ENCODE results near the gene EIF2B2. TPM values are rescaled to one million over a fixed set of nuclear protein-coding genes. Genes with fewer than 3 reads are reported as not detected.

The EIF2B2 gene
- total and polyA plus RNA-seq, 2 of the 13 experiments (the other 11 are each of a cell fraction or from before 2014, with no cell fraction given): 54.4 to 78.6 TPM

DNA sequence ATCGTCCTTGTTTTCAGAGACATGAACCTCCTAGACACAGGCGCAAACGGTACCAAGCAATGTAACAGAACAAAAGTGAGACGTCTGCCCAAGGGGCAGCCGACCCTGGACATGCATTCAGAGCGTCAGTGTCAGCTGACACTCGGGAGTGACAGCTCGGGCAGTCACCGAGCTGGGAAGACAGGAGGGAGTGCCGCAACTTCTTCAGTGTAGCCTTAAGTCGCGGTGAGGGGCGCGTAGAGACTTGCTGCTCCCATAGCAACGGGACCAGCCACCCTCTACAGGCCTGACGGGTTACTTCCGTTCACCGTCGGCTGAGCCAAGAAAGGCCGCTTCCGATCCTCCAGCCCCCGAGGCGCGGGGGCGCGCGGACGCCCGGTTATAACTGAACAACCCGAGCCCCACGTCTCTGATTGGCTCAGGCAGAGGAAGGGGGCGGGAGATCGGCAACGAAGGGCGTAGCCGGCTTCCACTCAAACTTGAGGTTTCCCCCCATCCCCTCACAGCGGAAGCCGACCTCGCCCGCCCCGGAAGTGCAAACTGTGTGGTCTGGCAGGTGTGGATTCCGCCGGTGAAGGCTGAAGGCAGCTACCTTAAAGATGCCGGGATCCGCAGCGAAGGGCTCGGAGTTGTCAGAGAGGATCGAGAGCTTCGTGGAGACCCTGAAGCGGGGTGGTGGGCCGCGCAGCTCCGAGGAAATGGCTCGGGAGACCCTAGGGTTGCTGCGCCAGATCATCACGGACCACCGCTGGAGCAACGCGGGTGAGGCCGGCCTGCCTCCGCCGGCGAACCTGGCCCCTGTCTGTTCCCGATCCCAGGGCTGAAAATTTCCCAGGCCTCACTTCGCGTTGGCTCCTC, at the start of gene EIF2B2 (continued):
- TF ChIP-seq, protein P1, sequence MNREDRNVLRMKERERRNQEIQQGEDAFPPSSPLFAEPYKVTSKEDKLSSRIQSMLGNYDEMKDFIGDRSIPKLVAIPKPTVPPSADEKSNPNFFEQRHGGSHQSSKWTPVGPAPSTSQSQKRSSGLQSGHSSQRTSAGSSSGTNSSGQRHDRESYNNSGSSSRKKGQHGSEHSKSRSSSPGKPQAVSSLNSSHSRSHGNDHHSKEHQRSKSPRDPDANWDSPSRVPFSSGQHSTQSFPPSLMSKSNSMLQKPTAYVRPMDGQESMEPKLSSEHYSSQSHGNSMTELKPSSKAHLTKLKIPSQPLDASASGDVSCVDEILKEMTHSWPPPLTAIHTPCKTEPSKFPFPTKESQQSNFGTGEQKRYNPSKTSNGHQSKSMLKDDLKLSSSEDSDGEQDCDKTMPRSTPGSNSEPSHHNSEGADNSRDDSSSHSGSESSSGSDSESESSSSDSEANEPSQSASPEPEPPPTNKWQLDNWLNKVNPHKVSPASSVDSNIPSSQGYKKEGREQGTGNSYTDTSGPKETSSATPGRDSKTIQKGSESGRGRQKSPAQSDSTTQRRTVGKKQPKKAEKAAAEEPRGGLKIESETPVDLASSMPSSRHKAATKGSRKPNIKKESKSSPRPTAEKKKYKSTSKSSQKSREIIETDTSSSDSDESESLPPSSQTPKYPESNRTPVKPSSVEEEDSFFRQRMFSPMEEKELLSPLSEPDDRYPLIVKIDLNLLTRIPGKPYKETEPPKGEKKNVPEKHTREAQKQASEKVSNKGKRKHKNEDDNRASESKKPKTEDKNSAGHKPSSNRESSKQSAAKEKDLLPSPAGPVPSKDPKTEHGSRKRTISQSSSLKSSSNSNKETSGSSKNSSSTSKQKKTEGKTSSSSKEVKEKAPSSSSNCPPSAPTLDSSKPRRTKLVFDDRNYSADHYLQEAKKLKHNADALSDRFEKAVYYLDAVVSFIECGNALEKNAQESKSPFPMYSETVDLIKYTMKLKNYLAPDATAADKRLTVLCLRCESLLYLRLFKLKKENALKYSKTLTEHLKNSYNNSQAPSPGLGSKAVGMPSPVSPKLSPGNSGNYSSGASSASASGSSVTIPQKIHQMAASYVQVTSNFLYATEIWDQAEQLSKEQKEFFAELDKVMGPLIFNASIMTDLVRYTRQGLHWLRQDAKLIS (CRISPR knock-in tag; IDR thresholded peaks at IDR 0.05): no peak
- no peak for TF ChIP-seq ZNF343 (CRISPR knock-in tag; IDR thresholded peaks at IDR 0.05)
- TF ChIP-seq ZNF329 (CRISPR knock-in tag; IDR thresholded peaks at IDR 0.05; ENCODE audit: low read depth): no peak
- no peak for TF ChIP-seq TCF12 (IDR thresholded peaks at IDR 0.05)
- no peak for TF ChIP-seq TCF12 (CRISPR knock-in tag; IDR thresholded peaks at IDR 0.05)
- no peak for TF ChIP-seq ZNF496 (CRISPR knock-in tag; IDR thresholded peaks at IDR 0.05; ENCODE audit: insufficient replicate concordance)
- peak; percentile 72; the same call in 1 of the 3 replicates for TF ChIP-seq MXI1 (IDR thresholded peaks at IDR 0.05; ENCODE audit: borderline replicate concordance, low read depth, low read length)
- no peak for TF ChIP-seq RFX5 (IDR thresholded peaks at IDR 0.05; ENCODE audit: low read depth, low read length)
- TF ChIP-seq SPEN (CRISPR knock-in tag; IDR thresholded peaks at IDR 0.05; ENCODE audit: low read depth): peak; percentile 47; the same call in 1 of the 2 replicates
- 0 out of 2 replicates have a peak, but pooled peaks have one; percentile 38 for TF ChIP-seq ESRRA (CRISPR knock-in tag; IDR thresholded peaks at IDR 0.05; ENCODE audit: low read depth)
- TF ChIP-seq SUZ12 (IDR thresholded peaks at IDR 0.05; ENCODE audit: low read depth, low read length): no peak
- TF ChIP-seq HNRNPLL (IDR thresholded peaks at IDR 0.05; ENCODE audit: low read depth, low read length, poor library complexity, severe bottlenecking): peak; percentile 45
- 0 out of 2 replicates have a peak, but pooled peaks have one; percentile 29 for TF ChIP-seq ZBTB7A (CRISPR knock-in tag; IDR thresholded peaks at IDR 0.05)
- TF ChIP-seq, protein P2, sequence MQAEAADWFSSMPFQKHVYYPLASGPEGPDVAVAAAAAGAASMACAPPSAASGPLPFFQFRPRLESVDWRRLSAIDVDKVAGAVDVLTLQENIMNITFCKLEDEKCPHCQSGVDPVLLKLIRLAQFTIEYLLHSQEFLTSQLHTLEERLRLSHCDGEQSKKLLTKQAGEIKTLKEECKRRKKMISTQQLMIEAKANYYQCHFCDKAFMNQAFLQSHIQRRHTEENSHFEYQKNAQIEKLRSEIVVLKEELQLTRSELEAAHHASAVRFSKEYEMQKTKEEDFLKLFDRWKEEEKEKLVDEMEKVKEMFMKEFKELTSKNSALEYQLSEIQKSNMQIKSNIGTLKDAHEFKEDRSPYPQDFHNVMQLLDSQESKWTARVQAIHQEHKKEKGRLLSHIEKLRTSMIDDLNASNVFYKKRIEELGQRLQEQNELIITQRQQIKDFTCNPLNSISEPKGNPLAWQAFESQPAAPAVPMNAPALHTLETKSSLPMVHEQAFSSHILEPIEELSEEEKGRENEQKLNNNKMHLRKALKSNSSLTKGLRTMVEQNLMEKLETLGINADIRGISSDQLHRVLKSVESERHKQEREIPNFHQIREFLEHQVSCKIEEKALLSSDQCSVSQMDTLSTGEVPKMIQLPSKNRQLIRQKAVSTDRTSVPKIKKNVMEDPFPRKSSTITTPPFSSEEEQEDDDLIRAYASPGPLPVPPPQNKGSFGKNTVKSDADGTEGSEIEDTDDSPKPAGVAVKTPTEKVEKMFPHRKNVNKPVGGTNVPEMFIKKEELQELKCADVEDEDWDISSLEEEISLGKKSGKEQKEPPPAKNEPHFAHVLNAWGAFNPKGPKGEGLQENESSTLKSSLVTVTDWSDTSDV (CRISPR knock-in tag; IDR thresholded peaks at IDR 0.05): no peak; the same call in 1 of the 2 replicates
- peak; percentile 88; the same call in 1 of the 2 replicates for TF ChIP-seq ZNF275 (CRISPR knock-in tag; IDR thresholded peaks at IDR 0.05; ENCODE audit: borderline replicate concordance)
- TF ChIP-seq NFE2L2 (IDR thresholded peaks at IDR 0.05; ENCODE audit: low read length): no peak
- no peak for TF ChIP-seq EP300 (IDR thresholded peaks at IDR 0.05; ENCODE audit: low read depth in 2 of 2, low read length in 2 of 2)
- 0 out of 2 replicates have a peak, but pooled peaks have one; percentile 8 for TF ChIP-seq EP300 (CRISPR knock-in tag; IDR thresholded peaks at IDR 0.05; ENCODE audit: borderline replicate concordance)
- no peak for TF ChIP-seq CENPT (CRISPR knock-in tag; IDR thresholded peaks at IDR 0.05; ENCODE audit: low read depth)
- TF ChIP-seq PLSCR1 (CRISPR knock-in tag; IDR thresholded peaks at IDR 0.05; ENCODE audit: borderline replicate concordance): no peak

Data from HepG2 (cell line).